Measurements from ENCODE around the gene COX6B1.
A peak's percentile ranks its signal among the peaks of the same experiment; 100 is the strongest.
"Not testable (repeated sequence)": the region's sequence is repeated elsewhere in the genome, so short reads cannot be mapped to it uniquely, and the experiment has no call there.

The COX6B1 gene

DNA sequence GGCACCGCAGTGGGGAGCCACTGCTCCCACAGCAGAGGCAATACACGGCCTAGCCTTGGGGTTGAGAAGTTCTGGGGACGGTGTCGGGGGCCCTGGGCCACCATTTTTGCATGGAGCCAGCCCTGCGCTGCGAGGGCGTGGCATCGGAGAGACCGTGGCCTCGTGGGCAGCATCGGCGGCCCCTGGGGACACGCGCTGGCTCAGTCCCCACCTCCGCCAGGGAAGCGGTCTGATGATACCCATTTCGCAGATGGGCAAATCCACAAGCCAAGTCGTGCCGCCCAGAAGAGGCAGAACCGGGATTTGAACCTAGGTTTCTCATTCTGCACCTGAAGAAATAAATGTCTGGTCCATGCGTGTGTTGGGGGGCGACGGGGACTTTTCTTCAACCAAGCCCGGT lies 17.0 kb downstream of the COX6B1 start:
- no peak for FAIRE-seq
- DNase-seq (ENCODE audit: low spot score) = no peak

DNA sequence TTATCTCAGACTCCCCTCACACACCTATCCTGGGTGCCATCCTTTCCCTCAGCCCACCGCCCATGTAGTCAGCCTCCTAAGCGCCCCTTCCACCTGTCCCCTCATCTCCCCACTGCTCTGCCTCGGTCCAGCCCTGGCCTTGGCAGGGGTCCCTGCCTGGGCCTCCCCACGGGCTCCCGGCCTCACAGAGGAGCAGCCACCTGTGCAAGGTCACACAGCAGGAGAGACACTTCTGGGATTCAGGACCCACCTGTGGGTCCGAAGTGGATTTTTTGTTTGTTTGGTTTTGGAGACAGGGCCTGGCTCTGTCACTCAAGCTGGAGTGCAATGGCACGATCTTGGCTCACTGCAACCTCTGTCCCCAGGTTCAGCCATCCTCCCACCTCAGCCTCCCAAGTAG lies 17.5 kb downstream of the COX6B1 start:
- no peak for DNase-seq (ENCODE audit: low spot score)
- FAIRE-seq = no peak

DNA sequence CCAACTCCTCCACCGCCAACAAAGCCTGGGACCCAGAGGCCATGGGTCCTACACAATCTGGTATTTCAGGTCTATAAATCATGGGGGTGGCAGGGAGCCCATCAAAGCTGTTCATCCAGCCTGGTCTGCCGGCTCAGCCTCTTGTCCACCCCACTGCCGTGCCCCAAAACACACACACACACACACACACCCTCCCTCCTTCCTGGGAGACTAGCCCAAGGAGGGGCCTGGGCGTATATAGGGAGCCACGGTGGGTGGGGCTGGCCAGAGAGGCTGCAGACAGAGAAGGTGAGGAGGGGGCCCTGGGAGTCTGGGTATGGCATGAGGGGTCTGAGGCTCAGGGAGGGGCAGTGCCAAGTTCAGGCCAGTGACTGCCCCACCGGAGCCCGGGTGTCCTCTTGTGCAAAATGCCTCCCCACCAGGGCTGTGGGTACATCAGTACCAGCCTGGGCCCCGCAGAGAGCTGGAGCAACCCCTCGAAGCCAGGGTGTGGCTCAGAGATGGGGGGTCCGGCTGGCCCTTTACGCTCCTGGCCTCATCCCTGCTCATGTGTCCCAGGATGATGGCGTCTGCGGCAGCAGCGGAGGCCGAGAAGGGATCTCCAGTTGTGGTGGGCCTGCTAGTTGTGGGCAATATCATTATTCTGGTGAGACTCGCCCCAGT lies 18.3 kb downstream of the COX6B1 start, which contains the start of gene UPK1A:
UPK1A (plus strand) TSS at position 267 of the 663 bp plus-strand sequence; CDS start at position 563, 296 bp downstream.
- no peak for FAIRE-seq

DNA sequence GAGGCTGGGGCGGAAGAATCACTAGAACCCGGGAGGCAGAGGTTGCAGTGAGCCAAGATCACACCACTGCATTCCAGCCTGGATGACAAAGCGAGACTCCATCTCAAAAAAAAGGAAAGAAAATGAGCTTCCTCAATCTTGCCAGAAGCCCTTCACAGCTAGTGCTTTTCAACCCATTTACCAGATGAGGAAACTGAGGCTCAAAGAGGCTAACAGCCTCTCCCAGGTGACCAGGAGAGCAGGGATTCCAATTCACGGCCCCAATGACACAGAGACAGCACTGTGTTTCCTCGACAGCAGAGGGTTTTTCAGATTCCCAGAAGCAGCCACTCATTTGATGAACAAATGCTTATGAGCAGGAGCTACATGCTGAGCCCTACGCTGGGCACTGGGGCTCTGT lies 21.4 kb downstream of the COX6B1 start:
- DNase-seq (ENCODE audit: low spot score) = no peak

More for the DNA sequence above, 18.3 kb downstream of the COX6B1 start, which contains the start of gene UPK1A:
- no peak for DNase-seq (ENCODE audit: low spot score)

DNA sequence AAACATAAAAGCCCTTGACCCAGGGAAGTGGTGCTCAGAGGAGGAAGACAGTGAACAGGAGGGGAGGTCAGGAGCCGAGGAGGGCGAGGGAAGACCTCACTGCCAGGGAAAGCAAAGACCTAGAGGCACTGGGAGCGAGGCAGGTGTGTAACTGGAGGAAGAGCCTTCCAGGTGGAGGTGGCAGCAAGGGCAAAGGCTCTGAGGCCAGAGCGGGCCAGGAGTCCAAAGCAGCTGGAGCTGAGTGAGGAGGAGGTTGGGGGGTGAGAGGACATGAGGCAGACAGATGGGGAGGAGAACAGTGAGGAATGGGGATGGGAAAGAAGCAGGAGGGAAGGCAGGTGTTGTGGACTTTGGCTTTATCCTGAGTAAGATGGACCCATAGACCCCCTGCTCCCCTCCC lies 21.9 kb downstream of the COX6B1 start:
- FAIRE-seq = no peak
- DNase-seq (ENCODE audit: low spot score) = no peak

More for the DNA sequence above, 21.4 kb downstream of the COX6B1 start:
- no peak for FAIRE-seq

DNA sequence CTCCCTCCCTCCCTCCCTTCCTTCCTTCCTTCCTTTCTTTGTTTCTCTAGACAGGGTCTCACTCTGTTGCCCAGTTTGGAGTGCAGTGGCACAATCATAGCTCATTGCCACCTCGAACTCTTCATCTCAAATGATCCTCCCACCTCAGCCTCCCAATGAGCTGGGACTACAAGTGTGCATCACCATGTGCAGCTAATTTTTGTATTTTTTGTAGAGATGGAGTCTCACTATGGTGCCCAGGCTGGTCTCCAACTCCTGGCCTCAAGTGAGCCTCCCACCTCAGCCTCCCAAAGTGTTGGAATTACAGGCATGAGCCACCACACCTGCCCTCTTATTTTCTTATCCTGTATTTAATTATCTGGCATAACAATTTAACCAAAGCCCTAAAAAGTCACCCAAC lies 22.6 kb downstream of the COX6B1 start:
- no peak for DNase-seq (ENCODE audit: low spot score)
- no peak for FAIRE-seq

DNA sequence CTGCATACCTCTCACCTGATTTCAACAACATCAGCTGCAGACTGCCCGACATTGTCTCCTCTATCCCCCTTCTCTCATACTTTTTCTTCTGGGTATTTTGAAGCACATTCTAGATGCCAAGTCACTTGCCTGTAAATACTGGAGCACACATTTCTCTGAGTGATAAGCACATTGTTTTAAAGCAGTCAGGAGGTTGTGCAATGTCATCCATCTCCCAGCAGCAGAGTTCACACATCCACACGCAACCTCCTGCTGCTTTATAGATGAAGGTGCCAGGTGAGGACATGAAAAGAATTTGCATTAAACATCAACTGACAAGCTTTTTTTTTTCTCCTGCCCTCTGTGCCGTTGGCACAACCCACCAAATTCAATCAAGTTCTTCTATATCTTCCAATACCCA lies 23.7 kb downstream of the COX6B1 start:
- DNase-seq (ENCODE audit: low spot score) = no peak
- no peak for FAIRE-seq

DNA sequence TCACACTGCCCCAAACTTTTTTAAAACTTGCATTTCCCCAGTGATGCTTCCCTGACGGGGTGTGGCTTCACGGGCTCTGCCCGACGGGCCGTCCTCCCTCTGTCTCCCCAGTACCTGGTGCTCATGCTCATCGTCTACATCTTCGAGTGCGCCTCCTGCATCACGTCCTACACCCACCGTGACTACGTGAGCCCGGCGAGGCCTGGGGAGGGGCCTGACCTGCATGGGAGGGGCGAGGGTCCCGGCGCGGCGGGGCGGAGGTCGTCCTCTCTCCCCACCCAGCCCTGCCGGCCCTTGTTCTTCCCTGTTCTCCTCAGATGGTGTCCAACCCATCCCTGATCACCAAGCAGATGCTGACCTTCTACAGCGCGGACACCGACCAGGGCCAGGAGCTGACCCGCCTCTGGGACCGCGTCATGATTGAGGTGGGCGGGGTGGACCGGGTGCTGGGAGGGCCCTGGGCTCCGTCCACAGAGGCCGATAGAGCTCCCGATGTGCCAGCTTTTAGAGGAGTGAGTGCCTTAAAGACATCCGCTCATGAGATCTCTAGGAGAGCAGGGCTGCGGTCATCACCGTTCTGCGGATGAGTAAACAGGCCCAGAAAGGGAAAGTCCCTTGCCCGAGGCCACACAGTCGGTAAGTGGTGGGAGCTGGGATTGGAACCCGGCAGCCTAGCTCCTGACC lies 25.1 kb downstream of the COX6B1 start:
- DNase-seq (ENCODE audit: low spot score) (peak; percentile 86), FAIRE-seq (peak; percentile 61)

DNA sequence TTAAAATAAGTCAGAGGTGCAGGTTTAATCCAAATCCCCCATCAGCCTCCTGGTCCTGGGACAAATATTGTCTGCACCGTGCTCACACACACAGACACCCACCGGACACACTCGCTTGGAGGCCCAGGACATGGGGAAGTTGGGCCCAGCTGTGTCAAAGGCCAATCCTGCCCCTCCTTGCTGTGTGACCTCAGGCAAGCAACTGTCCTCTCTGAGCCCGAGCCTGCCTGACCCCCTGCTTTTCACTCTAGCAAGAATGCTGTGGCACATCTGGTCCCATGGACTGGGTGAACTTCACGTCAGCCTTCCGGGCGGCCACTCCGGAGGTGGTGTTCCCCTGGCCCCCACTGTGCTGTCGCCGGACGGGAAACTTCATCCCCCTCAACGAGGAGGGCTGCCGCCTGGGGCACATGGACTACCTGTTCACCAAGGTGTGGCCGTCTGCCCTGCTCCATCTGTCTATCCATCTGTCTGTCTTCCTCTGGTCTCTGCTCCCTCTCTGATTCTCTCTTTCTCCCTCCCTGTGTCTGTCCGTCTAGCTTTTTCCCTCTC lies 27.5 kb downstream of the COX6B1 start:
- DNase-seq (ENCODE audit: low spot score) (no peak), FAIRE-seq (no peak)

DNA sequence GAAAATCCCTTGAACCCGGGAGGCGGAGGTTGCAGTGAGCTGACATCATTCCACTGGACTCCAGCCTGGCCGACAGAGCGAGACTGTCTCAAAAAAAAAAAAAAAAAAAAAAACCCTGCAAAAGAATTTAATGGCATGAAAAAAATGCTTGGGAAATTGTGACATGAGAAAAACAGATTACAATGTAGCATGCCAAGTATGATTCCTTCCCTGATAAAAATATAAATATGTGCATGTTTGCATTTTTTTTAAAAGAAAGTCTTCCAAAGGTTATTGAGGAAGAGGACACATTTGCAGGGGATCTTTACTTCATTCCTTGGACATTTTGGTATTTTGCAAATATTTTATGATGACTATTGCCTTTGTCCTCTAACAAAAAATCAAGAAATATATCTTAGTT lies 41.7 kb downstream of the COX6B1 start:
- DNase-seq (ENCODE audit: low spot score) = no peak
- no peak for FAIRE-seq

DNA sequence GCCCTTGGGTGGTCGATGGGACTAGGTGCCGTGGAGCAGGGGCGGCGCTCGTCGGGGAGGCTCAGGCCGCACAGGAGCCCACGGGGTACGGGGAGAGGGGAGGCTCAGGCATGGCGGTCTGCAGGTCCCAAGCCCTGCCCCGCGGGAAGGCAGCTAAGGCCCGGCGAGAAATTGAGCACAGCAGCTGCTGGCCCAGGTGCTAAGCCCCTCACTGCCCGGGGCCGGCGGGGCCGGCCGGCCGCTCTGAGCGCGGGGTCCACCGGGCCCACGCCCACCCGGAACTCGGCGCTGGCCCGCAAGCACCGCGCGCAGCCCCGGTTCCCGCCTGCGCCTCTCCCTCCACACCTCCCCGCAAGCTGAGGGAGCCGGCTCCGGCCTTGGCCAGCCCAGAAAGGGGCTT lies 43.0 kb downstream of the COX6B1 start:
- DNase-seq (ENCODE audit: low spot score); FAIRE-seq: not testable (repeated sequence)

DNA sequence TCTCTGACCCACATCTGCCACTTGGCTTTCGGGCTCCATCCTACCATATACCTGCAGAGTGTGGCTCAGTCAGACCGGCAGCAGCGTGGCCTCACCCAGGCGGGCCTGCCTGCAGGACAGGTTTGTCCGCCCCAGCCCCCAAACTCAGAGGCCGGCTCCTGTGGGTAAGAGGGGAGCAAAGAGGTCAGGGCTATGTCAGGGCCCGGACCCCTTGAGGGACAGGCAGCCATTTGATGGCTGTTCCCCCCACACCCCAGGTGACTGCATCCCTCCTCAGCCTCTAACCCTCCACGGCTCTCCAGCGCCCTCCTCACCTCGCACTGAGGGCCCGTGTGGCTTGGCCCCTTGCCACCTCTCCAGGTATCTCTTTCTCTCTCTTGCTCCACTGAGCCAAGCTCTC lies 43.9 kb downstream of the COX6B1 start:
- no peak for DNase-seq (ENCODE audit: low spot score)
- FAIRE-seq = no peak

DNA sequence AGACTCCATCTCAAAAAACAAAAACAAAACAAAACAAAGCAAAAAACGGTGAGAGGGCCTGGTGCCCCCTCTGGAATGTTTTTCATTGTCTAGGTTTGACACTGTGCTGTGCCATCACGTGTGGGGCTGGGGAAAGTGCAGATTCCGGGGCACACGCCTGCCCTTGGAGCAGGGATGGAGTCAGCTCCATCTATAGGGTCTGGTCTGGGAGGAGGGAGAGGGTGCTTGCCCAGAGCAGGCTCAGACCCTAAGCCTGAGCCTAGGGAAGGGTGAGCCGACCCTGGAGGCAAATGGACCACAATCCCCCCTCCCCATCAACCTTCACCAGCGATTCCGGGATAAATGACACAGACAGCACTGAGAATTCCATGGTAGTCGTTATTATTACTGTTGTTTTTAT lies 45.3 kb downstream of the COX6B1 start:
- FAIRE-seq (no peak), DNase-seq (ENCODE audit: low spot score) (no peak)

DNA sequence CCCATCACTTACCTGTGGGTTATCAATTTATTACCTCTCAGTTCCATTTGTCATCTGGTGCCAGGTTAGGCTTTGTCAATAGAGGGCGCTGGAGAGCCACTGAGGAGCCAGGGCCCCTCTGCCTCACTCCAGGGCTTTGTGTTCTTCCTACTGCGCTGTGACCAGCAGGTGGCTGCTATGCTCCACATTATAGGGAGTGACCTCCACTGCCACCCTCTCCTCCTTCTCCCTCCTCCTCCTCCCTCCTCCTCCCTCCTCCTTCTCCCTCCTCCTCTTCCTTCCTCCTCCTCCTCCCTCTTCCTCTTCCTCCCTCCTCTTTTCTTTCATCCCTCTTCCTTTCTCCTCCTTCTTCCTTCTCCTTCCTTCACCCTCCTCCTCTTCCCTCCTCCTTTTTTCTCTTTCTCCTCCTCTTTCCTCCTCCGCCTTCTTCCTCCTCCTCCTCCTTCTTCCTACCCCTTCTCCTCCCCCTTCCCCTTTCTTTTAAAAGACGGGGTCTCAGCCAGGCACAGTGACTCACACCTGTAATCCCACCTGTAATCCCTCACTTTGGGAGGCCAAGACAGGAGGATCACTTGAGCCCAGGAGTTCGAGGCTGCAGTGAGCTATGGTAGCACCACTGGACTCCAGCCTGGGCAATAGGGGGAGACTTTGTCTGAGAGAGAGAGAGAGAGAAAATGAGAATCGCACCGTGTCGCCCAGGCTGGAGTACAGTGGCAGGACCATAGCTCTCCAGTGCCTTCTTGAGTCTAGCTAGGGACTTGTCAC lies 45.9 kb downstream of the COX6B1 start:
- DNase-seq (ENCODE audit: low spot score) = peak; percentile 83
- no peak for FAIRE-seq

DNA sequence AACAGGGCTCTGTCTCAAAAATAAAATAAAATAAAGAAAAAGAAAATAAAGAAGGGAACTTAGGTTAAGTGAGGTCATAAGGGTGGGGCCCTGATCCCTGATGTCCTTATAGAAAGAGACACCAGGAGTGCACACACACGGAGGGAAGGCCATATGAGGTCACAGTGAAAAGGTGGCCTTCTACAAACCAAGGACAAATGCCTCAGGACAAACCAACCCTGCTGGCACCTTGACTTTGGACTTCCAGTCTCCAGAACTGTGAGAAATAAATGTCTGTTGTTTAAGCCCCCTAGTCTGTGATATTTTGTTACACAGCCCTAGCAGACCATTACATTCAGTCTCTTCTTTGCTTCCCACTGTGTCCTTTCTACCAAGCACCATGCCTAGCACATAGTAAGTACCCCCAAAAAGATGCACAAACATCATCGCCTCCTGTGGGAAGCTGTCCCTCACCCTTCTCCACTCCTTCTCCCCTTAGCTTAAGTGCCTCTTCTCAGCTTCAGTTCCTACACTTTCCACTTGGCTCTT lies 47.8 kb downstream of the COX6B1 start:
- DNase-seq (ENCODE audit: low spot score) (no peak), FAIRE-seq (no peak)

DNA sequence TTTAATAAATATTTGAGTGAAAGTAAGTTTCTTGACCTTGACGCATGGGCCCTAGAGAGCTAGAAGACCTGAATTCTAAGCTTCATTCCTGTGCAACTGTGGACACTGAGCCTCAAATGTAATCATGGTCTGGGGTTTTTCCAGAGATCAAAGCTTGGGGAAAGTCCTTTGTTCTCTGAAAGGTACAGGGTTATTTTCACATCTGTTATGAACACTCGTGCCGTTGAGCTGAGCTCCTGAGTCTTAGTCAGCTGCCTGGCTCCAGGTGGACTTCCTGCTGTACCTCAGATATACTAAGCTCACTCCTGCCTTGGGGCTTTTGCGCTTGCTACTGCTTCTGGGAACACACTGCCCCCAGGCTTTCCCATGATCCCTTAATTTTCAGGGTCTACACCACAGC lies 48.7 kb downstream of the COX6B1 start:
- DNase-seq (ENCODE audit: low spot score) = no peak
- no peak for FAIRE-seq

DNA sequence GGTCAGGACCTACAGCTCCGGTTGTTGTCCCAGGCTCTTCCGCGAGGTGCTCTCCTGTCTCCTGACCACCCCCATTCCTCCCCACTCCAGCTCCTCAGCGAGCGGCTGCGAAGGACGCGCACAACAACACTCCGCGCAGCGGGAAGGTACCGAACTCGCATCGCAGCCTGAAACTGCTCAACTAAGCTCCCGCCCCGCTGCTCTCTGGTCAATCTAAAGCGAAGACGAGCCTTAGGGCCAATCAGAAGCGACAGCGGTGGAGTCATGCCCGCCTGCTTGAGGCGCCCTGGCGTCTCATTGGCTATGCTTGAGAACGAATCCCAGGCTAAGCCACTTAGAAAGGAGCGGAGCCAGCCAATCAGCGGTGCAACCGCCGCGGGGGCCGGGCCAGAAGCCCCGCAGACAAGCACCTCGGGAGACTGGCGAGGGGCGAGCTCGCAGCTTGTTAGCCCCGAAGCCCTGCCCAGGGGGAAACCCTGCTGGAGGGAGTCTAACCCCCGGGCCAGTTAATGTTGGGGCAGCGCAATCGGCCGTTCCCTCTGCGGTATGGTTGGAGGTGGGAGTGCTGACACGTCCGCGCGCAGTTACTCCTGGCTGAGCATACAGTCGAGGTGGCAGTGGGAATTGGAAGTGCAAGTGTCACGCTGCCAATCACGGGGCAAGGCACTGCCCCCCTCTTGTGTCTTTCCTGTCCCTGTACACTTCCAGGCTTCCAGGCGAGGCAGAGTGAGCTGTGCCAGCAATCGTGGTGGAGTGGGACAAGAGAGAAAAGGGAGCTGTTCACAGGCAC lies 54.3 kb downstream of the COX6B1 start:
- peak; percentile 97 for DNase-seq (ENCODE audit: low spot score)
- peak; percentile 67 for FAIRE-seq

DNA sequence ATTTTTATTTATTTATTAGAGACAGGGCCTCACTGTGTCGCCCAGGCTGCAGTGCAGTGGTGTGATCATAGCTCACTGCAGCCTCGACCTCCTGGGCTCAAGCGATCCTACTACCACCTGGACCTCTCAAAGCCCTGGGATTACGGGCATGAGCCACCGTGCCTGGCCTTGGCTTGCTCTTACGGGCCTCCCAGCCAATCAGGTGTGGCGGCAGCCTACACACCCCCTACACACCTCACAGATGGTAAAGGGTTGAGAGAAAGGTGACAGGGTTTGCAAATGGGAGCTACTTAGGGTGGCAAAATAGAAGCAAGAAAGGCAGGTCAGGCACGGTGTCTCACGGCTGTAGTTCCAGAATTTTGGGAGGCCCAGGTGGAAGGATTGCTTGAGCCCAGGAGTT lies 55.2 kb downstream of the COX6B1 start:
- no peak for DNase-seq (ENCODE audit: low spot score)
- FAIRE-seq = no peak

DNA sequence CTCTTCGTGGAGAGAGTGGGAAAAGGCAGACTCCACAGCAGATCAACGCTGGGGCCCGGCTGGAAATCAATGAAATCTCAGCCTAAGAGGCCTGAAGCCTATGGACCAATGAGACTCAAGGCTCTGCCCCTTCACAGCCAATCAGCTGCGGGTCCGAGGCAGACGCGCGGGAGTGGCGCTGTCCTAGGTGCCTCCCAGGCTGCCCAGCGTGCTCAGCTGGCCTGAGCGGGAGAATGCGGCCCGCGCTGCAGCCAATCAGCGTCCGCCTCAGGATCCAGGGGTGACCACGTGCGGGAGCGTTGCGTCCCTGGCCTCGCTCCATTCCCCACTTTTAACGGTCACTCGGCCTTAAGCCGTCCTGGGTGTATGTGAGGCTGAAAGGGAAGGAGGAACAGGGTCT lies 56.1 kb downstream of the COX6B1 start, which contains the start of gene ZBTB32:
ZBTB32 (plus strand) TSS at position 341 of the 400 bp plus-strand sequence. CDS start 10,069 bp downstream, outside the sequence.
- FAIRE-seq = no peak
- DNase-seq (ENCODE audit: low spot score) = no peak
